Smooth muscle cell (in vitro differentiated cells): ENCODE measurements around the gene TTC7B. TPM values are rescaled to one million over a fixed set of nuclear protein-coding genes. Genes with fewer than 3 reads are reported as not detected.

Source experiments
- DNase-seq: peaks from one replicate; lab custom pipeline; 2025; ENCODE audit not compliant: unreplicated experiment; lab: John Stamatoyannopoulos, UW
- H2AFZ ChIP-seq: fragments of 200-600 bp; sonication (generic); 2 replicates; pipeline ENCODE4 v1.6.0; 2016; ENCODE audit warnings: antibody characterized with exemption, low read depth, mild to moderate bottlenecking
- H3F3A ChIP-seq: fragments of 200-600 bp; sonication (generic); 2 replicates; pipeline ENCODE4 v1.6.0; 2017; ENCODE audit warnings: antibody characterized with exemption, low read depth
- H3K27ac ChIP-seq: fragments of 200-600 bp; sonication (generic); 2 replicates; pipeline ENCODE4 v1.5.1; 2016; ENCODE audit warnings: low read depth, mild to moderate bottlenecking
- H3K27me3 ChIP-seq: fragments of 200-600 bp; sonication (generic); 2 replicates; pipeline ENCODE4 v1.6.1; 2016; ENCODE audit warnings: low read depth, mild to moderate bottlenecking
- H3K36me3 ChIP-seq: fragments of 200-600 bp; sonication (generic); 2 replicates; pipeline ENCODE4 v1.5.1; 2016; ENCODE audit warnings: low read depth
- H3K4me1 ChIP-seq: fragments of 200-600 bp; sonication (generic); 2 replicates; pipeline ENCODE4 v1.5.1; 2016; ENCODE audit warnings: low read depth
- H3K4me2 ChIP-seq: fragments of 200-600 bp; sonication (generic); 2 replicates; pipeline ENCODE4 v1.6.0; 2016; ENCODE audit warnings: mild to moderate bottlenecking
- H3K4me3 ChIP-seq: fragments of 200-600 bp; sonication (generic); 2 replicates; pipeline ENCODE4 v1.5.1; 2016; ENCODE audit warnings: mild to moderate bottlenecking
- H3K79me2 ChIP-seq: fragments of 200-600 bp; sonication (generic); 2 replicates; pipeline ENCODE4 v1.6.0; 2016; ENCODE audit warnings: low read depth, mild to moderate bottlenecking
- H3K9ac ChIP-seq: fragments of 200-600 bp; sonication (generic); 2 replicates; pipeline ENCODE4 v1.6.0; 2016; ENCODE audit warnings: low read depth
- H3K9me3 ChIP-seq: fragments of 200-600 bp; sonication (generic); replicated peaks from 2 replicates; pipeline ENCODE4 v1.5.1; 2016; ENCODE audit warnings: low read depth
- H4K20me1 ChIP-seq: fragments of 200-600 bp; sonication (generic); 2 replicates; pipeline ENCODE4 v1.6.0; 2016; ENCODE audit warnings: low read depth
- WGBS: methylation state at CpG from one replicate; pipeline ENCODE4 v1.1.7; 2016; ENCODE audit warnings: low lambda C conversion rate; 5-methylcytosine and 5-hydroxymethylcytosine counted together
- polyA plus RNA-seq: library from polyadenylated mRNA; unstranded; fragments of >200 nt; fragmentation: Nextera tagmentation; extraction: Ambion mirVana; gene quantifications from 2 replicates; pipeline ENCODE4 v1.2.1, GENCODE V29; 2016
- total RNA-seq: library from RNA; depleted of rRNA; stranded (reverse); fragments of >200 nt; gene quantifications from 2 replicates; pipeline ENCODE4 v1.2.3, GENCODE V29; 2014
- TF ChIP-seq, protein P1 (sequence below): fragments of 200-600 bp; sonication (generic); IDR thresholded peaks from 2 replicates; pipeline ENCODE4 v1.5.1; 2017; ENCODE audit warnings: borderline replicate concordance, mild to moderate bottlenecking, antibody characterized with exemption; ENCODE audit not compliant: insufficient read depth, poor library complexity, severe bottlenecking

The TTC7B gene
- total and polyA plus RNA-seq, 2 experiments from 2014 or later, result 22.1 to 54.1 TPM

GRCh38 chr14:90674716-90675115, 141.5 kb downstream of the TTC7B start:
- no peaks in the 10 kb centered on the region for H3K36me3 ChIP-seq
- no peak overlapping the region for H3K9ac ChIP-seq
- peaks cover 20% of the 10 kb centered on the region for H3F3A ChIP-seq
- no peaks in the 10 kb centered on the region for H3K79me2 ChIP-seq
- H3K4me3 ChIP-seq, result no peak overlapping the region
- H2AFZ ChIP-seq, result no peak overlapping the region
- no peaks in the 10 kb centered on the region for H3K9me3 ChIP-seq
- WGBS, result 92% methylated on average over 5 of the region's 5 CpGs
- H4K20me1 ChIP-seq, result no peaks in the 10 kb centered on the region
- DNase-seq, result no peak
- TF ChIP-seq, protein P1, sequence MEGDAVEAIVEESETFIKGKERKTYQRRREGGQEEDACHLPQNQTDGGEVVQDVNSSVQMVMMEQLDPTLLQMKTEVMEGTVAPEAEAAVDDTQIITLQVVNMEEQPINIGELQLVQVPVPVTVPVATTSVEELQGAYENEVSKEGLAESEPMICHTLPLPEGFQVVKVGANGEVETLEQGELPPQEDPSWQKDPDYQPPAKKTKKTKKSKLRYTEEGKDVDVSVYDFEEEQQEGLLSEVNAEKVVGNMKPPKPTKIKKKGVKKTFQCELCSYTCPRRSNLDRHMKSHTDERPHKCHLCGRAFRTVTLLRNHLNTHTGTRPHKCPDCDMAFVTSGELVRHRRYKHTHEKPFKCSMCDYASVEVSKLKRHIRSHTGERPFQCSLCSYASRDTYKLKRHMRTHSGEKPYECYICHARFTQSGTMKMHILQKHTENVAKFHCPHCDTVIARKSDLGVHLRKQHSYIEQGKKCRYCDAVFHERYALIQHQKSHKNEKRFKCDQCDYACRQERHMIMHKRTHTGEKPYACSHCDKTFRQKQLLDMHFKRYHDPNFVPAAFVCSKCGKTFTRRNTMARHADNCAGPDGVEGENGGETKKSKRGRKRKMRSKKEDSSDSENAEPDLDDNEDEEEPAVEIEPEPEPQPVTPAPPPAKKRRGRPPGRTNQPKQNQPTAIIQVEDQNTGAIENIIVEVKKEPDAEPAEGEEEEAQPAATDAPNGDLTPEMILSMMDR, result no peak
- no peaks in the 10 kb centered on the region for H3K27me3 ChIP-seq
- H3K4me1 ChIP-seq, result peaks cover 16% of the 10 kb centered on the region
- no peak overlapping the region for H3K4me2 ChIP-seq
- peak overlapping the region; percentile 98 for H3K27ac ChIP-seq

GRCh38 chr14:90674043-90674670, 142.1 kb downstream of the TTC7B start:
- TF ChIP-seq, protein P1, result no peak
- no peak for DNase-seq
- Histone ChIP-seq H2AFZ (no peak overlapping the region), H3K36me3 (peaks cover 3% of the 10 kb centered on the region), H3K9me3 (no peaks in the 10 kb centered on the region), H4K20me1 (no peaks in the 10 kb centered on the region), H3K9ac (no peak overlapping the region), H3F3A (peaks cover 20% of the 10 kb centered on the region), H3K4me1 (peaks cover 16% of the 10 kb centered on the region), H3K79me2 (no peaks in the 10 kb centered on the region), H3K27ac (no peak overlapping the region), H3K4me2 (no peak overlapping the region), H3K4me3 (no peak overlapping the region), H3K27me3 (no peaks in the 10 kb centered on the region)
- 84% methylated on average over 8 of the region's 8 CpGs for WGBS

DNA sequence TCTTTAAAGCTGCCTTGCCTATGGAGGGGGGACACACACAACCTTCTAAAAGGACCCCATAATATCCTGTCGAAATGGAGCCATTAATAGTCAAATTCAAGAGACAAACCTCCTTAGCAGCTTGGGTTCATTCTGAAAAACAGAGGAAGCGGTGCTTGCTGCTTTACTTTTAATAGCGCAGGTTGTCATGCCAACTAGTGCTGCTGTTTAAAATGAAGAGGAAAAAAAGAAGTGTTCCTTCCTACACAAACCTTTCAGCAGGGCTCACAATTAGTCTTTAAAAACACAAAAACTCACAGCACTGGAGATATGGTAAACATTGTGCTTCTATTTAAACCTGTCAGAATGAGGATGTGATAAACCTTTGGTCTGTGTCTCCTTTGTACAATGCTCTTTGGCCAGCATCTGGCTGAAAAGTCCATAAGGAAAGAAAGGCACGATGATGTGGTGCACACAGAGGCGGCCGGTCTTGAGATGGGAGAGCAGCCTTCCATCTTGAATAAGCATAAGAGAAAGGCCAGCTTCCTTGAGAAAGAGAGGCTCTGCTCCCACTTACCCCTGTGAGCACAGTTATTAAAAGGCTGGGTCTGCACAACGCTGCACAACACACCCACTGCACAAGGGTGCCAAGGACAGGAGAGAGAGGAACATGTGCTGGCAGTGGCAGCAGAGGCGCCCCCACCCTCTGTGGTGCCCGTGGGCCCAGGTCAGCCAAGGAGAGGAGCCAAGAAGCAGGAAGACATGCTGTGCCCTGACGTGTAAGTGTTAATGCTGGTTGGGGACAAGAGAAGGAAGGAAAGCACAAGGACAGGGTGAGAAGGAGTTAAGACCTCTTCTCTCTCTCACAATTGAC, 144.6 kb downstream of the TTC7B start:
- WGBS, result 87% methylated on average over 10 of the region's 10 CpGs
- H3F3A ChIP-seq, result peaks cover 4% of the 10 kb centered on the region
- peaks cover 5% of the 10 kb centered on the region for H3K36me3 ChIP-seq

More for the DNA sequence above, 144.6 kb downstream of the TTC7B start:
- Histone ChIP-seq H3K4me1 (peaks cover 2% of the 10 kb centered on the region), H3K27ac (no peak overlapping the region), H3K9me3 (no peaks in the 10 kb centered on the region), H3K79me2 (no peaks in the 10 kb centered on the region), H2AFZ (no peak overlapping the region), H3K4me3 (no peak overlapping the region), H3K4me2 (no peak overlapping the region), H3K9ac (no peak overlapping the region), H4K20me1 (no peaks in the 10 kb centered on the region), H3K27me3 (no peaks in the 10 kb centered on the region)
- DNase-seq, result no peak
- TF ChIP-seq, protein P1, result no peak
